GM19438 (cell line): ENCODE measurements around the gene PYGB.

Experiments used
- ATAC-seq: cut with Tn5 transposase; IDR thresholded peaks from one replicate; pipeline ENCODE4 v1.9.1; 2021; ENCODE audit warnings: low read depth; ENCODE audit not compliant: unreplicated experiment

The PYGB gene

GRCh38 chr20:25247956-25248785, at the start of gene PYGB:
PYGB (plus strand) TSS chr20:25248085; CDS start chr20:25248179, 94 bp downstream.
- peak; percentile 59 for ATAC-seq

- no peak for ATAC-seq
Observed at GRCh38 chr20:25198663-25199383, 49.1 kb upstream of the PYGB start.

DNA sequence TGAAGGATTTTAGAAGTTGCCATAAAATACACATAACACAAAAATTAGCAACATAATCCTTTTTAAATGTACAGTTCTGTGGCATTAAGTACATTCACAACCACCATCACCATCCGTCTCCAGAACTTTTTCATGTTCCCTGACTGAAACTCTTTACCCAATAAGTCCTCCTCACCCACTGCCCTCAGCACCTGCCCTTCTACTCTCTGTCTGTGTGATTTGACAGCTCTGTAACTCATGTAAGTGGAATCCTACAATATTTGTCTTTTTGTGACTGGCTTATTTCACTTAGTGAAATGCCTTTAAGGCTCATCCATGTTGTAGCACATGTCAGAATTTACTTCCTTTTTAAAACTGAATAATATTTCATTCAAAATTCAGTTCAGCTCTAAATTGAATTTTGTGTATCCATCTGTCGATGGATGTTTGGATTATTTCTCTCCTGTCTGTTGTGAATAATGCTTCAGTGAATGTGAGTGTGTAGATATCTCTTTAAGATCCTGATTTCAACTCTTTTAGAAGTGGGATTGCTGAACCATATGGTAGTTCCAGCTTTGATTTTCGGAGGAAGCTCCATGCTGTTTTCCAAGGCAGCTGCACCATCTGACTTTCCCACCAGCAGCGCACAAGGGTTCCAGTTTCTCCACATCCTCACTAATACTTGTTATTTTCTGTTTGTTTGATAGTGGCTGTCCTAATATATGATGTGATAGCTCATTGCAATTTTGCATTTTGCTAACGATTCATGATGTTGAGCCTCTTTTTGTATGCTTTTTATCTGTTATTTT, 48.2 kb upstream of the PYGB start:
- ATAC-seq = no peak

DNA sequence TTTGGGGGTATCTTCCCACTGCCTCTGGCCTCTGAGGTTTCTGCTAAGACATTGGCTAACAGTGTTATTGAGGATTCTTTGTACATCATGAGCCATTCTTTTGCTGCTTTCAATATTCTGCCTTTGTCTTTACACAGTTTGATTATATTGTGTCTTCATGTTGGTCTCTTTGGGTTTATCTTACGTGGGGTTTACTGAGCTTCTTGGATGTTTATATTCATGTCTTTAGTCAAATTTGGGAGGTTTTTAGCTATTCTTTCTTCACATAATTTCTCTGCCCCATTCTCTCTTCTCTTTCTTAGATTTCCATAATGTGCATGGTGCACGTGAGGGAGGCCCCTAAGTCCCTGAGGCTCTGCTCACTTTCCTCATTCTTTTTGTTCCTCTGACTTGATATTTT, 44.8 kb upstream of the PYGB start:
- ATAC-seq = no peak

DNA sequence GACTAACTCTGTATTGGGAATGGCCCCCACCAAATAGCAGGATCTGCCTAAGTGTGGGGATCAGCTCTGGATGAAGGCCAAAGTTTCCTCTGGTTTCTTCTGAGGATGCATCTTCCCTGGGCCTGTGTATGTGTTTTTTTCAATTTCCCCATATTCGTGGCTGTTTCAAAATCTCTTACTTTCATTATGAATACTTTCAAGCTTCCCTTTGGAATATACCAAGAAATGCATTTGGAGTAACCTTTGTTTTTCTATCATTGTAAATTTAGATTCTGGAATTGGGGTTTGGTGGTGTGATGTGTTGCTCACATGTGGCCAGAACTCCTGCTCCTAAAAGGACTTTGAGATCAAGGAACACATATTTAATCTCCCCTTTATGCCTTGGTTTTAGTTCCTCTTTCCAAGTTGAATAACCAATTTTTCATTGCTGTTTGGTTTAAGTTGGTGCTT, 44.0 kb upstream of the PYGB start:
- no peak for ATAC-seq

DNA sequence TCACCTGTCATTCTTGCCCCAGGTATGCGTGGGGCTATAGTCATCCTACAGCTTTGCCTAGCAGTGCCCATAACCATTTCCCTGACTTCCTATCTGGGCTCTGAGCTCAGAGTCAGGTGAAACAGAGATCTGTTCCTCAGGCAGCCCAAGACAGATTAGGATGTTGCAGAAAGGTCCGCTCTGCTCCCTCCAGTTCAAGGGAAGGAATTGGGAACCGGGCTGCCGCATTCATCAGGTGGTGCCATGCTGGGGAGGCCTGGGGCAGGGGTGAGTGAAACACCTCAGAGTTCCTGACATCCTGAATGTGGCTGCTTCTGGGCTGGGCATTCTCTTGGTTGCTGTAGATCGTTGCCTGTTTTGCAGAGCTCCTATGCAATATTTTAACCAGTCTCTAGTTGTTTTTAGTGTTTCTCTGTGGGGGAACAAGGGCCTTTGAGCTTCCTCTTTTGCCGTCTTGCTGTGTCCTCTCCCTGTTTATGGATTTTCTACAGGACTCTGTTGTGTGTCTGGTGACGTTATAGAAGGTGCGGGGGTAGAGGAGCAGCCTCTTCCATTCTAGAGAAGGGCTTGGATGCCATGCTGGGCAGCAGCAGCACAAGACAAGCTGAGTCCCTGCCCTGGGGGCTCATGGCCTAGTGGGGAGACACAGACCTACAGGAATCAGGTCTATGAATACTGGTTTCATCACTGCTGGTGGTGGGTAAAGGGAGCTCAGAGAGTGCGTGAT, 43.2 kb upstream of the PYGB start:
- ATAC-seq = no peak

DNA sequence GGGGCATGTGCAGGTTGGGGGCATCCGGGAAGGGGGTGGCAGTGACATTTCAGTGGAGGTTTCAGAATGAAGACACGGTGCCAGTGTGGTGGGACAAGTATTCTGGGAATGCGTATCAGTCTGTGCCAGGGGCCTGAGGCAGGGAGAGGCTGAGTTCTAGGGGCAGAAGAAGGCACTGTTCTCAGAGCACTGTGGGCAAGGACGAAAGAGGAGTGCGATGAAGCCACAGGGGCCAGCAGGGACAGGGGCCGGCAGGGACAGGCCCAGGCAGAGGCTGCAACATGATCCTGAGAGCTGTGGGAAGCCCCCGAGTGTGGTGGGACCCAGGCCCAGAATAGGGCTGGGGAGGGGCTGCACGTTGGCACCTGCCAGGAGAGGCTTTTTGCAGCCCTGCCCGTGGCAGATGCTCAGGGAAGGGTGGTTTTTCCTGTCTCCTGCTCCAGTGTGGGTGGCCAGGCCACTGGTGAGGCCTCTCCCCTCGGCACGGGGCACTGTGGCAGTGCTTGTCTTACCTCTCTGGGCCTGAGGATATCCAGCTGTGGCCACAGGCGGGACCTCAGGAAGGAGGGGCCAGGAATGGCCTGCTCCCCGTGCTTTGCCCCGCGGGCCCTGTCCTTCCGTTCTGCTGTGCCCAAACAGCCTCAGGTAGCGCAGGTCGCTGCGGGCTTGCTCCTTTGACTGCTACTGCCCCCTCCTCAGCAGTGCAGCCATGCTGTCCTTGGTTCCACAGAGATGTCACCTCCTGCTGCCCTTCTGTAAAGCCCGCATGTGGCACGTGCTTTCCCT, 42.4 kb upstream of the PYGB start:
- no peak for ATAC-seq

- no peak for ATAC-seq
Observed at GRCh38 chr20:25206063-25206403, 41.9 kb upstream of the PYGB start.

GRCh38 chr20:25206548-25206947, 41.3 kb upstream of the PYGB start:
- ATAC-seq = no peak

DNA sequence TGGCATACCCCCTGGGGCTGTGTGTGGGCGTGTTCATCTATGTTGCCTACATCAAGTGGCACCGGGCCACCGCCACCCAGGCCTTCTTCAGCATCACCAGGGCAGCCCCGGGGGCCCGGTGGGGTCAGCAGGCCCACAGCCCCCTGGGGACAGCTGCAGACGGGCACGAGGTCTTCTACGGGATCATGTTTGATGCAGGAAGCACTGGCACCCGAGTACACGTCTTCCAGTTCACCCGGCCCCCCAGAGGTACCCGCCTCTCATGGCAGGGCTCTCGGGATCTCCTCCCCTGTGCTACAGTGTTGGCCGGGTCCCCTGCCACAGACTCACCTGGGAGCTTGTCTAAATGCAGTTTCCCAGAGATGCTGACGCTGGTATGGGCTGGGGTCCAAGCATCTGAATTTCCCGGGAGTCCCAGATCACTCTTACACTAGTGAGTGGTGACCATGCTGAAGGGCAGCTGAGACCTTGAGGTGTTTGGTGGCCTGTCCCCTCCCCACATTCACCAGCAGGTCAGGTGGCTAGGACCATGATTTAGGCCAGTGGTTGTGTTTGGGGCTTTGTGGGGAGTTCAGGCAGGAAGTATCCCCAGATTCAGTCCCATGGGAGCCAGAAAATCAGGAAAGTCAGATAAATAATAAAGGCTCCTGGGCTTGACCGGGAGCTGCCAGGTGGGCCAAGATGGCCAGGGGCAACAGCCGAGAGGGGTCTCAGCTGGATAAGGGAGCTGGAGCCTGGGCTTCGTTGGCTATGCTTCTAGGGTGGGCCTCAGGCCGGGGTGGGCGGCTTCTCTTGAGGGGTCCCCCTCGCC, 40.5 kb upstream of the PYGB start:
- ATAC-seq = no peak

DNA sequence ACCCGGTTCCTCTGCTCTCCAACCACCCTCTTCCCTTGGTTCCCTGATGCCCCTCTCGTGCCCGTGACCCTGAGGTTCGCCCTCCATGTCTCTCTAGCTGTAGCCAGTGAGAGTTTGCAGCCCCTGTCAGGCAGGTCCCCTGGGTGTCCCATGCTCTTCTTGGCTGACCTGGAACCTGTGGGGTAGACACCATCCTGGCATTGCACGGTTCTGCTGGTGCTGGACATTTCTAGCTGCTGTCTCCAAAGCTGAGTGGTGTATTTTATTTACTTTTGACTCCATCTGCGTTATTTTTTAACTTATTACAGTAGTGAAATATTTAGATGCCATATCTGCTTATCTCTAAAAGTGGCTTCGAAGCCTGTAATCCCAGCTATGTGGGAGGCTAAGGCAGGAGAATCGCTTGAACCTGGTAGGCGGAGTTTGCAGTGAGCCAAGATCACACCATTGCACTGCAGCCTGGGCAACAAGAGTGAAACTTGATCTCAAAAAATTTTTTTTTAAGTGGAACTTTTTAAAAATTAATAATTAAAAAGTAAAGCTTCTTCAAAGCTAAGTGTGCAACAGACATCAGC, 39.8 kb upstream of the PYGB start:
- no peak for ATAC-seq

GRCh38 chr20:25209400-25209799, 38.5 kb upstream of the PYGB start:
- no peak for ATAC-seq

- no peak for ATAC-seq
Observed at GRCh38 chr20:25209911-25210310, 38.0 kb upstream of the PYGB start.

- ATAC-seq = no peak
Observed at GRCh38 chr20:25211273-25211672, 36.6 kb upstream of the PYGB start.

- no peak for ATAC-seq
Observed at GRCh38 chr20:25212242-25212641, 35.6 kb upstream of the PYGB start.

GRCh38 chr20:25213566-25214425, 34.1 kb upstream of the PYGB start:
- no peak for ATAC-seq

- ATAC-seq = no peak
Observed at GRCh38 chr20:25214426-25214790, 33.5 kb upstream of the PYGB start.

DNA sequence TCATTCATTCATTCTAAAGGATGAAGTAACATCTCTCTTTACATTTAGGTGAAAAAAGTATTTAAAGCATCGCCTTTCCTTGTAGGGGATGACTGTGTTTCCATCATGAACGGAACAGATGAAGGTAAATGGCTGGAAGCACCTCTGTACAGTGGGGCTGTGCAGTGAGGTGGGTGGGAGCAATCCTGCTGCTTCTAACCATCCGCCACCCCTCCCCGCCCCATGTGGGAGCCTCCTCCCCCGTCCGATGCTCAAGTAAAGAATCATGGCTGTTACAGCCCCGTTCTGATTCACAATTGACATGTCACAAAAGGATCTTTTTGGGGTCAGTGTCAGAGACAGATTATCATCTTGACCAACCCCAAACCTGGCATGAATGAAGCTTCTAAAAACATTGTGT, 33.1 kb upstream of the PYGB start:
- ATAC-seq = no peak
